GM18511 (cell line): ENCODE data around the gene ATF3.
A peak's percentile ranks its signal among the peaks of the same experiment; 100 is the strongest.

Source experiments
- ATAC-seq: cut with Tn5 transposase; IDR thresholded peaks from one replicate; pipeline ENCODE4 v1.9.1; 2021; ENCODE audit warnings: mild to moderate bottlenecking, moderate library complexity; ENCODE audit not compliant: unreplicated experiment

Gene ATF3

DNA sequence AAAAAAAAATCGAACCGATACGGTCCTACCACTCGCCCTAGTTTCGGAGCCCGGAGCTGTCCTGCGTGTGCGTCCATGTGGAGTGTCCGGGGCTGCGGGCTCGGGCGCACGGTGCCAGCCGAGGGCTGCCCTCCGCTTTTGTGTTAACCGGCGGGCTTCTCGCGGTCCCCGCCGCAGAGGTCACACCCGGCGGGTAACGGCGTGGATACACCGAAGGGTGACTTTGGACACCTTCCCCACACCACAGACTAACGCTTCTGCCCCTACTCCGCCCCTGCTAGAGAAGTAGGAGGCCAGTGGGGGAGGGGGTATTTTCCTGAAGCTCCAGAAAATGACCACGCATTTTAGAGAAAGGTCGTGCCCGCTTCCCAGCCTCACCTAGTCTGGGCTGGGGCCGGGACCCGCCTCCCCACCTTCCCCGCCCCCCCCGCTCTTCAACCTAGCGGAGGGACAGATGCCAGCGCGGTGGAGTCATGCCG lies 609 bp upstream of the ATF3 start:
- peak; percentile 19 for ATAC-seq

- ATAC-seq: peak; percentile 23
These were observed 569 bp downstream of the ATF3 start for GRCh38 chr1:212608959-212609700.

GRCh38 chr1:212609701-212610574 lies 1.4 kb downstream of the ATF3 start:
- ATAC-seq: no peak

GRCh38 chr1:212610575-212610967 lies 2.0 kb downstream of the ATF3 start:
- no peak for ATAC-seq

DNA sequence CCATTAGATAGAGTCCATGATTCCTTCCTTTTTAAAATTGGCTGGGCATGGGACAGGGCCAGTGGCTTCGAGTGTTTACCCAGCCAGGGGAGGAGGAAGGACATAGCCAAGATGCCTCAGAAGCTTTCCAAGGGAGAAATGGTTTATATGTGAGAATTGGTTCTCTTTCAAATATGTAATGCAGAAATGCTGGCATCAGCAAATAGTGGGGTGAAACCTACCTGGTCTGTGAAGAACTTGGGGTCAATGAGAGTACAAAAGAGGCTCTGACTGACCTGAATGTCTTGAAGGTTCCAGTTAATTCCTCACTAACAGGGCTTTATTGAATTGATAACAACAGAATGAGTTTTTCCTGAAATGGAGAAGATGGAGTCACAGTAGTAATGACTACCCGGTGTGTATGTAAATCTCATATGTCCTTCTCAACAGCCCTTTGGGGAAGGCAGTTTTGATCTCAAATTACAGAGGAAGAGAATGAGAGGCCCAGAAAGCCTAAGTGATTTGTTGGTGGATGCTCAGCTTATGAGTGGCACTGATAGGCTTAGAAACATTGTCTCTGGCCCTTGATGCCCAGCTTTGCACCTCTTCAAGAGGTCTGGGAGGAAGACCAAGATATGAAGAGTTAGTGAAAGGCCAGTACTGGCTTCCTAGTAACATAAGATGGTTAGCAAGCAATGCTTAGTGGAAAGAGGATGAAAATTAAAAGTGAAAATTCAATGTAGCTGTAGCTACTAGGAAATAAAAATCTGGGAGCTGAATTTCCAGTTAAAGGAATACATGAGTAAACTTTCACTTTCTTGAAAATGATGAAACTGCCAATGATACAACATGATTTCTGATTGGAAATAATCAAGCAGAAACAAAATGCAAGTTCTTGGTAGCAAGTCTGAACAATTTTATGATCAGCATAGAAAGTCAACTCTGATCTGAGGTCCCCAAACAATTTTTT lies 2.7 kb downstream of the ATF3 start:
- ATAC-seq: no peak

DNA sequence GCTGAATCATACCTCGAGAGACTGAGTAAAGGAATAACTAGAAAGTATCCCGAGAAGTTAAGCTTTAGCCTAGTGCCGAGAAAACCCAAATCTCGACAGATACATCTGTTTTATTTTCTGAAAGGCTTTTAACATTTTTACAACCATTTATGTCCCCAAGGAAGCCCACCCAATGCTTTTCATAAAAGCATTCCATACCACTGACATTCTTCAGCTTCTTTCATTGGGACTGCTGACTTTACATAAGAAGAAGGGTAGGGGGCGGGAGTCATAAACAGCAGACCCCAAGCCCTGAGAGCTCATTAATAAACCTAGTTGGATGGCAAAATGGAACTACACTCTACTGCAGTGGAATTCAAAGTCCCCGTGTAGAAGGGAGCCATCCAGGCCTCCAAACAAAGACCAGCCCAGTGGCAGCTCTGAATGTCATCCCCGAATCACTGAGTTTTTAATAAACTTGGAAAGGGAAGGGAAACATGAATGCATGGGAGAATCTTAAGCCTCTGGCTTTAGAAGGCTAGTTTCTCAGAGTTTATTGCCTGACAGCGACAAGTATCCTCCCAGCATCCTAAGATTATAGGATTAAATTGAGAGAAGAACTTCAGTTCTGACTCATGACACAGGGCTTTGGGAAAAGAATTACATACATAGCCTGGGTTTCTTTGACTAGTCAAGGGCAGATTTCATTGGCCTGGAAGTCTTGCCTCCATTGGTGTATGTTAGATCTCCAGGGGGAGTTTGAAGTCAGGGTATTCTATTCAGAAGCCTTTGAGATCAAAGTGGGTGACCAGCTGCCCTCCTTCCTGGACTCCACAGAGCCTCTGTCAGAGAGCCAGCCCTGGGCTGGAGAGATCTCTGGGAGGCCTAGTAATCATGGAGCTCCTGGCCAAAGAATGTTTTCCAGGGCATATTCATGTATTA lies 3.7 kb downstream of the ATF3 start:
- no peak for ATAC-seq

DNA sequence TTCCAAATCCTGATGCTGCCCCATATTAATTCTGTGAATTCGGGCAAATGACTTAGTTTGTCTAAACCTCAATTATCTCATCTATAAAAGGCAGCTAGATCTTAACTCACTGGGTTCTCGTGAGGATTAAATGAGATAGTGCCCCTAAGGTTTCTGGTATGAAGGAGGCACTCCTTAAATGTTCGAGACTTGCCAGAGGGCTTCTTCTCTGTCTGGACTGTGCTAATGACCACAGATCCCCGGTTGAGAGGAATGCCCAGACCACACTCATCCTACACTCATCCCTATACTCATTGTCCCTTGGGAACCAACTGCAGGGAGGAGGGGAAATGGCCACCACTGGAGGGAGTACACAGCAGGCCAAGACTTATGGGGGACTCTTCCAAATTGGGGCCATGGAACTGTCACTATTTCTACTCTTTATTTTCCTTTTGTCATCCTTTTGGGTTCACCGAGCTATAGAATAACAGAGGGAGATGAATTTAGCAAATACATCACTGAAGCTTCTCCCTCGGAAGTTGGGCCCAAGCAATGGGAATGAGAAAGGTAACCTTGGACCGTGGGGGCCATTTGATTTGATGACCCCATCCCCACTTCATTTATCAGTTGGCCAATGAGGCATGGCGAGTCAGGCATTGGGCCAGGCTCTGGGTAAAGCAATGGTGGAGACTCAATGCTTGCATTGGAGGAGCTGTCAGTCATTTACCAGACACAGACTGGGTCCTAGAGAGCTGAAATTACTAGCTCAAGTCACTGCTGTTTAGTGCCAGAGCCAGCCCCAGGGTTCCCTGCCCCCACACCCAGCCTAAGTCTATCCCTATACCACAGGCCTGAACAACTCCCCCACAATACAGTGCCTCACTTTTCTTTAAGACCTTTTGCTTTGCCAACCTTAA lies 5.1 kb downstream of the ATF3 start:
- peak; percentile 29 for ATAC-seq

GRCh38 chr1:212614453-212615200 lies 6.1 kb downstream of the ATF3 start:
- ATAC-seq: peak; percentile 62

DNA sequence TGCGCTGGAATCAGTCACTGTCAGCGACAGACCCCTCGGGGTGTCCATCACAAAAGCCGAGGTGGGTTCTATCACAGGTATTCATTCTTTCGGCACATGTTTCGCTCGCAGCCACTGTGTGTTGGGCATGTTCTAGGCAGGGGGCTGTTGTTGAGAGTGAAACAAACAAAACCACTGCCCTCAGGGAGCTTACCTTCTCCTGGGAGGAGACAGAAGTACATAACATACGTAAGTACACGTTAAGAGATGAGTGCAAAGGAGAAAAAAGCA lies 6.6 kb downstream of the ATF3 start:
- no peak for ATAC-seq

- no peak for ATAC-seq
These were observed 10.1 kb downstream of the ATF3 start for GRCh38 chr1:212618466-212619210.

- no peak for ATAC-seq
These were observed 11.7 kb downstream of the ATF3 start for GRCh38 chr1:212620293-212620692.

DNA sequence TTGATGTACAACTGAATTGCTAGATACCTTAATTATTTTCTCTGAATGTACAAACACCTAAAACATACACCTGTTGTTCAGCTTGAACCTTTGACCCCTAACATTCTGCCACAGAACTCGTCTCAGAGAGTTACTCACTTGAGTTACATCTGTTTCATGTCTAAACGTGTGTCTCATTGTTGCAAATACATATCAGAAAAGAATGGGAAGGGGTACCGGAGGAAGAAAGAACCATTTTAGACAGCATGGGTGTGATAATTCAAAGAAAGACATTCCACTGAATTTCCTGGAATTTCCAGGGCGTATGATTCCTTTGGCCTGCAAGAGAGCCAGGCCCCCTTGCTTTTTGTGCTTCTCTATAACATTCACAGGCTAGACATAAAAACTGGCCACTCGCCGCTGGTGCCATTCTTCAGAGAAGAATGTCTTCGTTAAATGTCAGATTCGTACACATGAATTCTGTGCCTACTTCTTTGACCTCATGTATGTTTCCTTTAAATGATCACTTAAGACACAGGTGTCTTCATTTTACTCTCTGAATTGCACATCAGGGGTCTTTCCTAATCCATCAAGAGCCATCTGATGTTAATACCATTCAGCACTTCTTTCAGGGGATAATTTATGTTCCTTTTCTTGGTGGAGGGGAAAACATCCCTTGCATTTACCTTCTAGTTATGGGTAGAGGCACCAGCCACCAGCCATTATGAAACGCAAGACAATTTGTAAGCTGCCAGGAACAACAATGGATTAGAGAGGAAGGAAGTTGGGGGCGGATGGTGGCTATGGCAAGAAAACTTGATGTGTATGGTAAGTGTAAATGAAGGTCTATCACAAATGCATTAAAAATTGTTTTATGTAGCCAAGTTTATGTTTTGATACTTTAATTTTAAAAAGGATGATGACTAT lies 12.7 kb downstream of the ATF3 start:
- no peak for ATAC-seq

DNA sequence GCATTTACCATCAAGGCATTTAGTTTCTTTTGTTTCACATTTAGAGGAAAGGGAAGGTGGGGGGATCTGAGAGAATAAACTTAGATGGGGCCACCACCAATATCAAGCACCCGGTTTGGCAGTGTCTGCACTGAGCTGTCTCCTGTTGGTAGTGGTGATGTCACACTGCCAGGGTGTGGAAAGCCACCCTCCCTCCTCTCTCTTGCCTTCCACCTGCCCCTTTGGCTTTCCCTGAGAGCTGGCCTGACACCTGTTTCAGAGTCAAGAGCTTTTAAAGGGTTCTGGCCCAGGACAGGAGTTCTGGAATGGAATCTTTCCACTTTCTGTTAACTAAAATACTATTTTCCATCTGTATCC lies 13.4 kb downstream of the ATF3 start:
- no peak for ATAC-seq

DNA sequence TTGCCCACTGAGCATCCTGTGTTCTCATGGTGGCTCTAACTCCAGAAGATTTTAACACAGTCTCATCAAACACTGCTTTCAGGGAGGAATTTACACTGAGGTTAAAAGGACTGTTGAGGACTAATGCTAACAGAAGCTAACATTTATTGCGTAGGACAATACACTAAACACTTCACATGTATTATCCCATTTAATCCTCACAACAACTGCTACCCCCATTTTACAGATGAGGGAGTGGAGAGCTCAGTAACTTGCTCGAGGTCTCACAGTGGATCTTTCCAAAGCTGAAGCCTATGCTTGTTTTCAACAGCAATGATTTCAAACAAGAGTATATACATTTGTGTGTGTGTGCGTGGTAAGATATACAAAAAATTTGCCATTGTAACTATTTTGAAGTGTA lies 13.9 kb downstream of the ATF3 start:
- no peak for ATAC-seq

DNA sequence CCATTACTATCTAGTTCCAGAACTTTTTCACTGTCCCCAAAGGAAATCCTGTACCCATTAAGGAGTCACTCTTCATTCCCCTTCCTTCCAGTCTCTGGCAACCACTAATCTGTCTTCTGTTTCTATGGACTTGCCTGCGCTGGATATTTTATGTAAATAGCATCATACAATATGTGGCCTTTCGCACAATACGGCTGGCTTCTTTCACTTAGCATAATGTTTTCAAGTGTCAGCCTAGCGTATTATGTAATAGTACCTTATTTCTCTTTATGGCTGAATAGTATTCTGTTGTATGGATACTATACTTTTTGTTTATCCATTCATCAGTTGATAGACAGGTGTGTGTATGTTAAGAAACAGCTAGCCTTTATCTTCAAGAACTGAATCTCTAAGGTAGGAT lies 14.3 kb downstream of the ATF3 start:
- no peak for ATAC-seq

DNA sequence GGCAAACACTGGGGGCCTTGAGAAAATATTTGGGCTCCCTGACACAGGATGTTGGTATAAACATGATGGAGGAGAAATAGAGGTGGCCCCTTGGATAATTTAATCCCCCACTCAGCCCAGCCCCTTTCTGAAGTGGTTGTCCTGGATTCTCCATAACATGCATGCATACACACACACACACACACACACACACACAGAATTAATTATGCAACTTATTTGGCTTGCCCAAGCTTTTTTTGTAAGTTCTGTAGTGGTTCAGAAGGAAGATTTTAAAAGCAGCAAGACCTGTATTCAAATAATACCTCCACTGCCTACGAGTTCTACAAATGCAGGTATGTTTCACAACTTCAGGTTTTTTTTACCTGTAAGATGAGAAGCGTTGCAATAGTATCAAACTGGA lies 15.0 kb downstream of the ATF3 start:
- no peak for ATAC-seq

GRCh38 chr1:212624976-212625501 lies 16.5 kb downstream of the ATF3 start:
- no peak for ATAC-seq
